ENCODE data around the gene METTL26.

The METTL26 gene

GRCh38 chr16:667113-667779 lies 31.1 kb upstream of the METTL26 start:
- H3K36me3 ChIP-seq (ENCODE audit: control insufficient read depth in 1 of 2, insufficient read depth in 2 of 2, low read length in 2 of 2) = peaks cover 16 to 30% of the 10 kb centered on the region in 2 donors
- H3K27ac ChIP-seq (ENCODE audit: low read depth, low read length) = no peak overlapping the region
- no peaks in the 10 kb centered on the region for H3K27me3 ChIP-seq (ENCODE audit: control insufficient read depth in 1 of 2, insufficient read depth in 2 of 2, low read length in 2 of 2)
- H3K4me3 ChIP-seq (ENCODE audit: low read depth in 1 of 2, low read length in 2 of 2) = peak overlapping the region; percentile 24 to 32
- H3K4me1 ChIP-seq (ENCODE audit: control insufficient read depth in 1 of 2, insufficient read depth in 2 of 2, low read length in 2 of 2) = peaks cover 14 to 16% of the 10 kb centered on the region in 2 donors
- H3K9me3 ChIP-seq (ENCODE audit: control insufficient read depth in 1 of 2, low read length in 2 of 2) = no peaks in the 10 kb centered on the region
- peak overlapping the region in 1 of 2 donors; percentile 60 for H3K9ac ChIP-seq (ENCODE audit: low read depth in 1 of 2, low read length in 2 of 2)

GRCh38 chr16:666572-666971 lies 30.5 kb upstream of the METTL26 start:
- Histone ChIP-seq H3K4me1 (ENCODE audit: control insufficient read depth in 1 of 2, insufficient read depth in 2 of 2, low read length in 2 of 2) (peaks cover 14 to 16% of the 10 kb centered on the region in 2 donors), H3K9me3 (ENCODE audit: control insufficient read depth in 1 of 2, low read length in 2 of 2) (no peaks in the 10 kb centered on the region), H3K36me3 (ENCODE audit: control insufficient read depth in 1 of 2, insufficient read depth in 2 of 2, low read length in 2 of 2) (peaks cover 13 to 24% of the 10 kb centered on the region in 2 donors), H3K9ac (ENCODE audit: low read depth in 1 of 2, low read length in 2 of 2) (no peak overlapping the region), H3K27ac (ENCODE audit: low read depth, low read length) (no peak overlapping the region), H3K27me3 (ENCODE audit: control insufficient read depth in 1 of 2, insufficient read depth in 2 of 2, low read length in 2 of 2) (no peaks in the 10 kb centered on the region), H3K4me3 (ENCODE audit: low read depth in 1 of 2, low read length in 2 of 2) (no peak overlapping the region)

DNA sequence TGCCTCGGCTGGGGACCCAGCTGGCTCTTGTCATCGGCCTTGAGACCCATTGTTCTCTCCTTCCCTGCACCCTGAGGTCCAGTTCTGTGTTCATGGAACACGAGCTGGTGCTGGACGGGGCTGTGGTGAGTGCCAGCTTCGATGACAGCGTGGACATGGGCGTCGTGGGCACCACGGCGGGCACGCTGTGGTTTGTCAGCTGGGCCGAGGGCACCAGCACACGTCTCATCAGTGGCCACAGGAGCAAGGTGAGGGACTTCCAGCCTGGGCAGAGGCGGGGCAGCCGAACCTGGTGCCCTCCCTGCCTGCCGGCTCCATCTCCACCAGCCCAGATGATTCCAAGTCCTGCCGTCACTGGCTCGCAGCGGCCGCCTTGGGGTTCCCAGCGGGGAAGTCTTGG lies 26.5 kb upstream of the METTL26 start:
- Histone ChIP-seq H3K27me3 (ENCODE audit: control insufficient read depth in 1 of 2, insufficient read depth in 2 of 2, low read length in 2 of 2) (no peaks in the 10 kb centered on the region), H3K27ac (ENCODE audit: low read depth, low read length) (no peak overlapping the region), H3K9me3 (ENCODE audit: control insufficient read depth in 1 of 2, low read length in 2 of 2) (no peaks in the 10 kb centered on the region), H3K4me3 (ENCODE audit: low read depth in 1 of 2, low read length in 2 of 2) (no peak overlapping the region), H3K4me1 (ENCODE audit: control insufficient read depth in 1 of 2, insufficient read depth in 2 of 2, low read length in 2 of 2) (peaks cover 6 to 17% of the 10 kb centered on the region in 2 donors), H3K36me3 (ENCODE audit: control insufficient read depth in 1 of 2, insufficient read depth in 2 of 2, low read length in 2 of 2) (peaks cover 0 to 12% of the 10 kb centered on the region in 2 donors), H3K9ac (ENCODE audit: low read depth in 1 of 2, low read length in 2 of 2) (no peak overlapping the region)

DNA sequence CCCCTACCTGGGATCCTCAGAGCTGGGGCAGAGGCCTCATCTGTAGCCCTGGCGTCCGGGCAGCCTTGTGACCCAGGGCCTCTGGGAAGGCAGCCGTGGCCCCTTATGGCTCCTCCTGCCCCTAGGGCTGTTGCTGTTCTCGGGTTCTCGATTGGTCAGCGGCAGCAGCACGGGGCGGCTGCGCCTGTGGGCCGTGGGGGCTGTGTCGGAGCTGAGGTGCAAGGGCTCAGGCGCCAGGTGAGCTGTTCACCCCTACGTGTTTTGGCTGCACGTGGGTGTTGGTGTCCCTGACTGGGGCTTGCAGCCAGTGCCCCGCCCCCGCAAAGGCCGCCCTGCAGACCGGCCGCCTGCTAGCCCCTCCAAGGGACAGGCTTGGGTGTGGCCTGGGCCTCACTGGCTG lies 26.0 kb upstream of the METTL26 start:
- Histone ChIP-seq H3K27ac (ENCODE audit: low read depth, low read length) (no peak overlapping the region), H3K9ac (ENCODE audit: low read depth in 1 of 2, low read length in 2 of 2) (no peak overlapping the region), H3K4me1 (ENCODE audit: control insufficient read depth in 1 of 2, insufficient read depth in 2 of 2, low read length in 2 of 2) (peaks cover 3 to 13% of the 10 kb centered on the region in 2 donors), H3K27me3 (ENCODE audit: control insufficient read depth in 1 of 2, insufficient read depth in 2 of 2, low read length in 2 of 2) (no peaks in the 10 kb centered on the region), H3K36me3 (ENCODE audit: control insufficient read depth in 1 of 2, insufficient read depth in 2 of 2, low read length in 2 of 2) (peaks cover 0 to 12% of the 10 kb centered on the region in 2 donors), H3K9me3 (ENCODE audit: control insufficient read depth in 1 of 2, low read length in 2 of 2) (no peaks in the 10 kb centered on the region), H3K4me3 (ENCODE audit: low read depth in 1 of 2, low read length in 2 of 2) (no peak overlapping the region)

DNA sequence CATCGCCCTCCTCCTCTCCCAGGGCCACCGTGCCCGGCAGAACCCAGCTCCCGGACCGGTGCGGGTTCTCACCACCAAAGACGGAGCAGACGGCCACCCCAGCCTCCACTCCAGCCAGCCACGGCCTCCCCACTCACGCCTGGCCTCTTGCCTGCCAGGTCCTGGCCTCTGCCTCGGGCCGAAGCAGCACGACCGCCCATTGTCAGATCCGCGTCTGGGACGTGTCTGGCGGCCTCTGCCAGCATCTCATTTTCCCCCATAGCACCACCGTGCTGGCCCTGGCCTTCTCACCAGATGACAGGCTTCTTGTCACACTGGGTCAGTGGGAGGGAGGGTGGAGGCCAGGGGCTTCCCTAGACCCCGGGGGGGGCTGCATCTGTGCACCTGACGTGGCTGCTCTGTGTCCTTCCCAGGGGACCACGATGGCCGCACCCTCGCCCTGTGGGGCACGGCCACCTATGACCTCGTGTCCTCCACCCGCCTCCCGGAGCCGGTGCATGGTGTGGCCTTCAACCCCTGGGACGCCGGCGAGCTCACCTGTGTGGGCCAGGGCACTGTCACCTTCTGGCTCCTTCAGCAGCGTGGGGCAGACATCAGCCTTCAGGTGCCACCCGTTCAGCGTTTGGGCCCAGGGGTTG lies 25.2 kb upstream of the METTL26 start:
- H3K9me3 ChIP-seq (ENCODE audit: control insufficient read depth in 1 of 2, low read length in 2 of 2) = no peaks in the 10 kb centered on the region
- peaks cover 3 to 13% of the 10 kb centered on the region in 2 donors for H3K4me1 ChIP-seq (ENCODE audit: control insufficient read depth in 1 of 2, insufficient read depth in 2 of 2, low read length in 2 of 2)
- peaks cover 0 to 12% of the 10 kb centered on the region in 2 donors for H3K36me3 ChIP-seq (ENCODE audit: control insufficient read depth in 1 of 2, insufficient read depth in 2 of 2, low read length in 2 of 2)
- no peaks in the 10 kb centered on the region for H3K27me3 ChIP-seq (ENCODE audit: control insufficient read depth in 1 of 2, insufficient read depth in 2 of 2, low read length in 2 of 2)
- H3K4me3 ChIP-seq (ENCODE audit: low read depth in 1 of 2, low read length in 2 of 2) = no peak overlapping the region
- no peak overlapping the region for H3K27ac ChIP-seq (ENCODE audit: low read depth, low read length)
- H3K9ac ChIP-seq (ENCODE audit: low read depth in 1 of 2, low read length in 2 of 2) = no peak overlapping the region

DNA sequence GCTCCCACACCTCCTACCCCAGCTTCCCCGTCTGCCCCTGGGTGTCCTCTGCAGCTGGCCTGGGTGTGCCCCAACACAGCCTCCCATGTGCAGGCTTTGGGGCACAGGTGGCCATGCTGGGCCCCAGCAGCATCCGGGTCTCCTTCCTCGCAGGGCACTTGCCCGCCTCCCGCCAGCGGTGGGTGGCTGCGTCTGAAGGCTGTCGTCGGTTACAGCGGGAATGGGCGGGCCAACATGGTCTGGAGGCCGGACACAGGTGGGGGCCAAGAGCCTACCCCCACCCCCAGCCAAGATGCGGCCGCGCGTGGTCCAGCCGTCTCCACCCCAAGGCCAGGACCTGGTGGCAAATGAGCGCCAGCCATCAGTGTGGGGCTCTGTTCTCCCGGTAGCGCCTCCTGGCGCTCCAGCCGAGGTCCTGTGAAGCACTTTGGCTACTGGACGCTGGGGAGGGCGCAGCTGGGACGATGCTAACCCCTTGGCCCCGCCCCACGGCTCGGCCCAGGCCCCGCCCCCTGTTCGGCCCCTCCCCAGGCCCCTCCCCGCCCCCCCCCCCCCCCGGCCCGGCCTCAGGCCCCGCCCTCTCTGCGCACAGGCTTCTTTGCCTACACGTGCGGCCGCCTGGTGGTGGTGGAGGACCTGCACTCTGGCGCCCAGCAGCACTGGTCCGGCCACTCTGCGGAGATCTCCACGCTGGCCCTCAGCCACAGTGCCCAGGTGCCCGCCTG lies 24.5 kb upstream of the METTL26 start:
- Histone ChIP-seq H3K9me3 (ENCODE audit: control insufficient read depth in 1 of 2, low read length in 2 of 2) (no peaks in the 10 kb centered on the region), H3K27me3 (ENCODE audit: control insufficient read depth in 1 of 2, insufficient read depth in 2 of 2, low read length in 2 of 2) (no peaks in the 10 kb centered on the region), H3K4me3 (ENCODE audit: low read depth in 1 of 2, low read length in 2 of 2) (no peak overlapping the region), H3K9ac (ENCODE audit: low read depth in 1 of 2, low read length in 2 of 2) (peak overlapping the region; percentile 18 to 25), H3K4me1 (ENCODE audit: control insufficient read depth in 1 of 2, insufficient read depth in 2 of 2, low read length in 2 of 2) (peaks cover 3 to 13% of the 10 kb centered on the region in 2 donors), H3K36me3 (ENCODE audit: control insufficient read depth in 1 of 2, insufficient read depth in 2 of 2, low read length in 2 of 2) (peaks cover 0 to 13% of the 10 kb centered on the region in 2 donors), H3K27ac (ENCODE audit: low read depth, low read length) (no peak overlapping the region)

DNA sequence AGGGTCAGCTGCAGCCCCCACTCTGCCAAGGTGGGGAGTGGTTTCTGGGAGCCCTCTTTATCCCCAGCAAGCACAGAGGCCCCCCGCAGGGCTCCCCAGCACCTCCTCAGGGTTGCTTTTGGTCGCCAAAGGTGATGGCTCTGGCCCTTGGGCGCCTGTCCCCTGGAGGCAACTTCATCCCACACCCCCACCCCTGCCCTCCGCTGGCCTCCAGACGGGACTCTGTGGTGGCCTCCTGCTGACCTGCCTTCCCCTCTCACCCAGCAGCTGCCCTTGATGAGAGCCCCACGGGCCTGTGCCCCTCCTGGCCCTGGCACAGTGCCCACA lies 24.0 kb upstream of the METTL26 start:
- Histone ChIP-seq H3K4me3 (ENCODE audit: low read depth in 1 of 2, low read length in 2 of 2) (no peak overlapping the region), H3K36me3 (ENCODE audit: control insufficient read depth in 1 of 2, insufficient read depth in 2 of 2, low read length in 2 of 2) (peaks cover 0 to 16% of the 10 kb centered on the region in 2 donors), H3K9ac (ENCODE audit: low read depth in 1 of 2, low read length in 2 of 2) (peak overlapping the region; percentile 18 to 25), H3K27ac (ENCODE audit: low read depth, low read length) (no peak overlapping the region), H3K27me3 (ENCODE audit: control insufficient read depth in 1 of 2, insufficient read depth in 2 of 2, low read length in 2 of 2) (no peaks in the 10 kb centered on the region), H3K4me1 (ENCODE audit: control insufficient read depth in 1 of 2, insufficient read depth in 2 of 2, low read length in 2 of 2) (peaks cover 3 to 13% of the 10 kb centered on the region in 2 donors), H3K9me3 (ENCODE audit: control insufficient read depth in 1 of 2, low read length in 2 of 2) (no peaks in the 10 kb centered on the region)

- Histone ChIP-seq H3K9ac (ENCODE audit: low read depth in 1 of 2, low read length in 2 of 2) (no peak overlapping the region), H3K27me3 (ENCODE audit: control insufficient read depth in 1 of 2, insufficient read depth in 2 of 2, low read length in 2 of 2) (no peaks in the 10 kb centered on the region), H3K36me3 (ENCODE audit: control insufficient read depth in 1 of 2, insufficient read depth in 2 of 2, low read length in 2 of 2) (peaks cover 0 to 16% of the 10 kb centered on the region in 2 donors), H3K4me1 (ENCODE audit: control insufficient read depth in 1 of 2, insufficient read depth in 2 of 2, low read length in 2 of 2) (peaks cover 3 to 13% of the 10 kb centered on the region in 2 donors), H3K27ac (ENCODE audit: low read depth, low read length) (no peak overlapping the region), H3K9me3 (ENCODE audit: control insufficient read depth in 1 of 2, low read length in 2 of 2) (no peaks in the 10 kb centered on the region), H3K4me3 (ENCODE audit: low read depth in 1 of 2, low read length in 2 of 2) (no peak overlapping the region)
Measured at GRCh38 chr16:659618-660017, 23.5 kb upstream of the METTL26 start.

- no peak overlapping the region for H3K4me3 ChIP-seq (ENCODE audit: low read depth in 1 of 2, low read length in 2 of 2)
- H3K27me3 ChIP-seq (ENCODE audit: control insufficient read depth in 1 of 2, insufficient read depth in 2 of 2, low read length in 2 of 2) = no peaks in the 10 kb centered on the region
- peaks cover 0 to 16% of the 10 kb centered on the region in 2 donors for H3K36me3 ChIP-seq (ENCODE audit: control insufficient read depth in 1 of 2, insufficient read depth in 2 of 2, low read length in 2 of 2)
- H3K9ac ChIP-seq (ENCODE audit: low read depth in 1 of 2, low read length in 2 of 2) = no peak overlapping the region
- no peak overlapping the region for H3K27ac ChIP-seq (ENCODE audit: low read depth, low read length)
- no peaks in the 10 kb centered on the region for H3K9me3 ChIP-seq (ENCODE audit: control insufficient read depth in 1 of 2, low read length in 2 of 2)
- peaks cover 3 to 13% of the 10 kb centered on the region in 2 donors for H3K4me1 ChIP-seq (ENCODE audit: control insufficient read depth in 1 of 2, insufficient read depth in 2 of 2, low read length in 2 of 2)
Measured at GRCh38 chr16:658679-659571, 22.8 kb upstream of the METTL26 start.
